H1 (cell line): ENCODE data around the gene VAPA. TPM values are rescaled to one million over a fixed set of nuclear protein-coding genes. Genes with fewer than 3 reads are reported as not detected.

Experiments
- CTCF ChIA-PET: fragments of 300-600 bp; sonication (Branson Sonifier 250); formaldehyde crosslinking; loops from one replicate; lab custom pipeline; 2021; ENCODE audit not compliant: partially characterized antibody; lab: Charles Lee
- POLR2A ChIA-PET: fragments of 300-600 bp; sonication (Branson Sonifier 250); formaldehyde crosslinking; loops from one replicate; lab custom pipeline; 2021; ENCODE audit warnings: inconsistent platforms; ENCODE audit not compliant: partially characterized antibody; lab: Charles Lee
- DNase-seq, 2 experiments: peaks; one replicate each; pipeline versions ENCODE4 v3.0.0 to v3.0.0-alpha.2; 2010 to 2022; ENCODE audit warnings: low spot score in 2 of 2, low read depth in 1 of 2, mixed read lengths in 1 of 2
- FAIRE-seq: peaks from 2 replicates; lab custom pipeline; 2011; peaks lifted over from hg19 to GRCh38; lab: Jason Lieb, UNC
- H2AFZ ChIP-seq: 2 replicates; pipeline ENCODE4 v1.8.1; 2012; ENCODE audit warnings: low read length, inconsistent platforms
- H2AK5ac ChIP-seq: 2 replicates; pipeline ENCODE4 v1.6.1; 2013; ENCODE audit warnings: low read depth, low read length
- H2BK120ac ChIP-seq: replicated peaks from 2 replicates; pipeline ENCODE3; 2013; ENCODE audit warnings: low read depth, low read length, inconsistent platforms
- H2BK12ac ChIP-seq: 2 replicates; pipeline ENCODE4 v1.6.1; 2013; ENCODE audit warnings: low read depth, low read length
- H2BK15ac ChIP-seq: 2 replicates; pipeline ENCODE4 v1.6.1; 2013; ENCODE audit warnings: low read length
- H2BK20ac ChIP-seq: 2 replicates; pipeline ENCODE4 v1.6.1; 2013; ENCODE audit warnings: low read length
- H2BK5ac ChIP-seq: 2 replicates; pipeline ENCODE4 v1.6.1; 2013; ENCODE audit warnings: low read depth, low read length
- H3K14ac ChIP-seq: 2 replicates; pipeline ENCODE4 v1.6.1; 2013; ENCODE audit warnings: inconsistent platforms; ENCODE audit not compliant: insufficient read length
- H3K18ac ChIP-seq: 2 replicates; pipeline ENCODE4 v1.6.1; 2013; ENCODE audit warnings: low read length; ENCODE audit errors: extremely low read depth
- H3K23ac ChIP-seq: 2 replicates; pipeline ENCODE4 v1.6.1; 2013; ENCODE audit warnings: inconsistent platforms; ENCODE audit not compliant: insufficient read length
- H3K23me2 ChIP-seq: 2 replicates; pipeline ENCODE4 v1.6.1; 2013; ENCODE audit warnings: low read depth, low read length
- H3K27ac ChIP-seq: 2 replicates; pipeline ENCODE4 v1.6.1; 2011; ENCODE audit warnings: low read depth, low read length, inconsistent platforms
- H3K27me3 ChIP-seq, 4 experiments: replicated peaks in 1 of 4; 1 replicate in 1 of 4; 2 replicates in 3 of 4; pipeline versions ENCODE4 v1.6.1 to v1.8.1; 2011 to 2013; ENCODE audit warnings: low read length in 3 of 4, mild to moderate bottlenecking in 3 of 4, inconsistent platforms in 2 of 4, mixed read lengths in 2 of 4, moderate library complexity in 1 of 4; ENCODE audit not compliant: control insufficient read depth in 3 of 4, insufficient read depth in 3 of 4; ENCODE audit errors: extremely low read depth in 1 of 4
- H3K36me3 ChIP-seq, 4 experiments: 2 replicates each; pipeline versions ENCODE4 v1.6.1 to v1.8.1; 2011 to 2013; ENCODE audit warnings: mild to moderate bottlenecking in 4 of 4, low read length in 3 of 4, moderate library complexity in 2 of 4, control low read depth in 1 of 4, inconsistent platforms in 1 of 4; ENCODE audit not compliant: insufficient read depth in 4 of 4, control insufficient read depth in 2 of 4
- H3K4ac ChIP-seq: replicated peaks from 2 replicates; pipeline ENCODE3; 2013; ENCODE audit warnings: low read length, low read depth, mixed read lengths, inconsistent platforms; ENCODE audit not compliant: insufficient read length
- H3K4me1 ChIP-seq, 4 experiments: replicated peaks in 1 of 4; 1 replicate in 1 of 4; 2 replicates in 3 of 4; pipeline versions ENCODE4 v1.6.1 to v1.8.1; 2011 to 2013; ENCODE audit warnings: low read length in 3 of 4, inconsistent platforms in 2 of 4, mixed read lengths in 1 of 4; ENCODE audit not compliant: insufficient read depth in 4 of 4, control insufficient read depth in 3 of 4
- H3K4me2 ChIP-seq, 2 experiments: 2 replicates each; pipeline versions ENCODE4 v1.6.1 to v1.8.1; 2011 to 2013; ENCODE audit warnings: low read depth in 2 of 2, low read length in 2 of 2, control low read depth in 1 of 2, inconsistent platforms in 1 of 2, mild to moderate bottlenecking in 1 of 2; ENCODE audit not compliant: insufficient read depth in 1 of 2
- H3K4me3 ChIP-seq, 4 experiments: fragments of 200-600, 300-600 bp in 1 of 4; sonication (generic), shearing (Covaris generic), sonication (Bioruptor Twin) in 1 of 4; 2 replicates each; pipeline versions ENCODE4 v1.5.1 to v1.8.1; 2011 to 2016; ENCODE audit warnings: low read length in 4 of 4, low read depth in 3 of 4, control low read depth in 2 of 4, inconsistent platforms in 2 of 4, mild to moderate bottlenecking in 2 of 4, mixed read lengths in 1 of 4, moderate library complexity in 1 of 4; ENCODE audit not compliant: insufficient read depth in 2 of 4; ENCODE audit errors: extremely low read depth in 1 of 4
- H3K56ac ChIP-seq: replicated peaks from 2 replicates; pipeline ENCODE3; 2013; ENCODE audit warnings: low read depth, mild to moderate bottlenecking, mixed read lengths, low read length, inconsistent platforms; ENCODE audit not compliant: insufficient read length
- H3K79me1 ChIP-seq: 2 replicates; pipeline ENCODE4 v1.6.1; 2013; ENCODE audit warnings: low read depth, low read length, control low read depth
- H3K79me2 ChIP-seq, 2 experiments: 2 replicates each; pipeline versions ENCODE4 v1.6.1 to v1.8.1; 2012 to 2013; ENCODE audit warnings: low read length in 2 of 2, mild to moderate bottlenecking in 2 of 2, inconsistent platforms in 1 of 2; ENCODE audit not compliant: insufficient read depth in 2 of 2, control insufficient read depth in 1 of 2
- H3K9ac ChIP-seq, 4 experiments: replicated peaks in 1 of 4; 1 replicate in 1 of 4; 2 replicates in 3 of 4; pipeline versions ENCODE4 v1.6.1 to v1.8.1; 2011 to 2013; ENCODE audit warnings: low read depth in 3 of 4, low read length in 3 of 4, control low read depth in 2 of 4, mild to moderate bottlenecking in 2 of 4, moderate library complexity in 2 of 4, inconsistent platforms in 1 of 4; ENCODE audit errors: extremely low read depth in 1 of 4
- H3K9me3 ChIP-seq, 2 experiments: 2 replicates each; pipeline versions ENCODE4 v1.6.1 to v1.8.1; 2012 to 2013; ENCODE audit warnings: mild to moderate bottlenecking in 2 of 2, moderate library complexity in 2 of 2, control low read depth in 1 of 2, inconsistent platforms in 1 of 2, low read depth in 1 of 2, low read length in 1 of 2, mixed read lengths in 1 of 2; ENCODE audit not compliant: insufficient read depth in 2 of 2
- H4K20me1 ChIP-seq, 2 experiments: replicated peaks in 1 of 2; 2 replicates each; pipeline versions ENCODE3 to v1.8.1; 2011 to 2013; ENCODE audit warnings: inconsistent platforms in 2 of 2, low read length in 2 of 2, mild to moderate bottlenecking in 1 of 2; ENCODE audit not compliant: insufficient read depth in 2 of 2, control insufficient read depth in 1 of 2
- H4K5ac ChIP-seq: 2 replicates; pipeline ENCODE4 v1.6.1; 2013; ENCODE audit warnings: low read length, low read depth, mixed read lengths, inconsistent platforms; ENCODE audit not compliant: insufficient read length
- H4K8ac ChIP-seq: 2 replicates; pipeline ENCODE4 v1.8.0; 2013; ENCODE audit warnings: mild to moderate bottlenecking, moderate library complexity, low read length, inconsistent platforms; ENCODE audit not compliant: insufficient read depth; ENCODE audit errors: extremely low read depth
- H4K91ac ChIP-seq: replicated peaks from 2 replicates; pipeline ENCODE3; 2013; ENCODE audit warnings: low read length, mixed read lengths, inconsistent platforms; ENCODE audit not compliant: insufficient read length
- WGBS, 2 experiments: shearing (Covaris generic) in 1 of 2; methylation state at CpG; one replicate each; pipeline versions ENCODE4 v1.1.6 to v1.1.7; 2013 to 2015; ENCODE audit warnings: low lambda C conversion rate in 2 of 2, mixed read lengths in 2 of 2, inconsistent platforms in 1 of 2, low coverage in 1 of 2, missing lambda C conversion rate in 1 of 2; ENCODE audit not compliant: insufficient replicate concordance in 2 of 2, insufficient coverage in 1 of 2, insufficient read length in 1 of 2; ENCODE audit errors: extremely low coverage in 1 of 2, missing lambda C conversion rate in 1 of 2; 5-methylcytosine and 5-hydroxymethylcytosine counted together
- polyA plus RNA-seq, 7 experiments: library from polyadenylated mRNA; depleted of rRNA in 3 of 7; stranded (reverse) in 5 of 7; unstranded in 2 of 7; fragments of >200 nt in 5 of 7; fragments of 200-250 nt in 2 of 7; gene quantifications; 1 replicate in 5 of 7; 2 replicates in 1 of 7; 4 replicates in 1 of 7; pipeline versions ENCODE4 v1.2.1 to v1.2.3, GENCODE V29; 2011 to 2013; ENCODE audit warnings: missing spikeins in 2 of 7, mixed read lengths in 2 of 7
- total RNA-seq: library from RNA; stranded (reverse); fragmentation: NEBNext Ultra II Directional; extraction: Animal tissue kit (Norgen Biotek cat#: 25700); gene quantifications from 2 replicates; pipeline ENCODE4 v1.2.1, GENCODE V29; 2021

Gene VAPA
- total and polyA plus RNA-seq, 2 of the 8 experiments (the other 6 are each of a cell fraction or from before 2014, with no cell fraction given), result 79.7 to 130 TPM

GRCh38 chr18:9959564-9959963 lies 45.7 kb downstream of the VAPA start:
- H2BK15ac ChIP-seq, result no peak overlapping the region
- H3K23me2 ChIP-seq, result no peaks in the 10 kb centered on the region
- no peak overlapping the region for H3K14ac ChIP-seq
- H3K18ac ChIP-seq, result no peak overlapping the region
- no peak overlapping the region for H3K27ac ChIP-seq
- H3K23ac ChIP-seq, result no peak overlapping the region
- no peak overlapping the region for H3K56ac ChIP-seq
- H4K91ac ChIP-seq, result no peak overlapping the region
- H4K5ac ChIP-seq, result no peak overlapping the region
- 100% methylated on average over 1 of the region's 1 CpG; no CpG with 5 or more reads in 1 of the 2 experiments for WGBS, 2 experiments
- peaks cover 0 to 2% (median 0%) of the 10 kb centered on the region in 4 experiments; a peak in 1 of 8 replicates for H3K36me3 ChIP-seq
- H4K8ac ChIP-seq, result no peak overlapping the region
- no peak overlapping the region for H2AK5ac ChIP-seq
- no peak overlapping the region for H3K9ac ChIP-seq
- no peak overlapping the region for H3K4me2 ChIP-seq
- ChIA-PET CTCF (interaction anchor here (0.6 to 1.5 kb wide), 2 partner anchors 21 to 509 kb away, joined by 3 to 4 read pairs; no protein-coding TSS in a partner anchor), POLR2A (interaction anchor here (1.0 kb wide), 1 partner anchor 566 kb away, joined by 3 read pairs; the partner anchor contains the start of gene NAPG)
- H3K4ac ChIP-seq, result no peak overlapping the region
- no peaks in the 10 kb centered on the region for H4K20me1 ChIP-seq
- no peaks in the 10 kb centered on the region for H3K27me3 ChIP-seq
- H2BK5ac ChIP-seq, result no peak overlapping the region
- H3K79me1 ChIP-seq, result no peaks in the 10 kb centered on the region
- H3K9me3 ChIP-seq, result no peaks in the 10 kb centered on the region
- H3K4me3 ChIP-seq, result no peak overlapping the region
- peaks cover 0 to 6% (median 2%) of the 10 kb centered on the region in 4 experiments; a peak in 3 of 7 replicates for H3K4me1 ChIP-seq
- H3K79me2 ChIP-seq, result no peaks in the 10 kb centered on the region
- FAIRE-seq (no peak), DNase-seq (no peak)
- no peak overlapping the region for H2BK20ac ChIP-seq
- no peak overlapping the region for H2BK120ac ChIP-seq
- H2AFZ ChIP-seq, result no peak overlapping the region
- no peak overlapping the region for H2BK12ac ChIP-seq
